GM21515 (cell line): ENCODE results near the gene CTRL.
"Not testable (repeated sequence)": the region's sequence is repeated elsewhere in the genome, so short reads cannot be mapped to it uniquely, and the experiment has no call there.

Experiments used
- ATAC-seq: cut with Tn5 transposase; IDR thresholded peaks from one replicate; pipeline ENCODE4 v1.9.1; 2021; ENCODE audit not compliant: unreplicated experiment

CTRL gene

GRCh38 chr16:67941469-67942199, 10.0 kb upstream of the CTRL start:
- ATAC-seq: no peak

- ATAC-seq: no peak
Observed at GRCh38 chr16:67940446-67941089, 8.9 kb upstream of the CTRL start.

GRCh38 chr16:67939507-67940445, 8.1 kb upstream of the CTRL start:
- ATAC-seq: no peak

- ATAC-seq: not testable (repeated sequence)
Observed at GRCh38 chr16:67937713-67938112, 6.1 kb upstream of the CTRL start.

- ATAC-seq: peak; percentile 42
Observed at GRCh38 chr16:67936880-67937605, 5.4 kb upstream of the CTRL start.

GRCh38 chr16:67936124-67936879, 4.6 kb upstream of the CTRL start, which contains the start of gene PSMB10:
Gene PSMB10 (minus strand): TSS chr16:67936850. CDS start chr16:67936749, 101 bp downstream.
- ATAC-seq: peak; percentile 2

GRCh38 chr16:67935402-67936123, 3.9 kb upstream of the CTRL start:
- ATAC-seq: peak; percentile 82

GRCh38 chr16:67935101-67935401, 3.4 kb upstream of the CTRL start:
- ATAC-seq: no peak

GRCh38 chr16:67934306-67935100, 2.8 kb upstream of the CTRL start:
- ATAC-seq: no peak

GRCh38 chr16:67933805-67934204, 2.1 kb upstream of the CTRL start:
- ATAC-seq: no peak

GRCh38 chr16:67932462-67932840, 789 bp upstream of the CTRL start:
- no peak for ATAC-seq

GRCh38 chr16:67930678-67931211, 917 bp downstream of the CTRL start:
- ATAC-seq: no peak

GRCh38 chr16:67930191-67930590, 1.5 kb downstream of the CTRL start:
- ATAC-seq: no peak

GRCh38 chr16:67928561-67929364, 2.9 kb downstream of the CTRL start:
- peak; percentile 47 for ATAC-seq

- ATAC-seq: no peak
Observed at GRCh38 chr16:67928147-67928546, 3.5 kb downstream of the CTRL start.

- no peak for ATAC-seq
Observed at GRCh38 chr16:67927131-67927941, 4.3 kb downstream of the CTRL start.

GRCh38 chr16:67926181-67926750, 5.4 kb downstream of the CTRL start:
- no peak for ATAC-seq
